Glutamatergic neuron (in vitro differentiated cells): ENCODE results near the gene ZNF608. TPM values are rescaled to one million over a fixed set of nuclear protein-coding genes. Genes with fewer than 3 reads are reported as not detected.

Experiments used
- DNase-seq: peaks from one replicate; pipeline ENCODE4 v3.0.0; 2022
- H3K27ac Mint-ChIP-seq: one replicate; pipeline ENCODE4 v1.8.0; 2020; ENCODE audit warnings: mild to moderate bottlenecking, mixed read lengths, inconsistent platforms; ENCODE audit not compliant: unreplicated experiment
- H3K27me3 Mint-ChIP-seq: one replicate; pipeline ENCODE4 v1.8.0; 2020; ENCODE audit warnings: mild to moderate bottlenecking, moderate library complexity, mixed read lengths, inconsistent platforms; ENCODE audit not compliant: unreplicated experiment
- H3K36me3 Mint-ChIP-seq: one replicate; pipeline ENCODE4 v1.8.0; 2020; ENCODE audit warnings: mild to moderate bottlenecking, mixed read lengths, inconsistent platforms; ENCODE audit not compliant: unreplicated experiment
- H3K4me1 Mint-ChIP-seq: one replicate; pipeline ENCODE4 v1.8.0; 2020; ENCODE audit warnings: mild to moderate bottlenecking, low read depth, mixed read lengths, inconsistent platforms; ENCODE audit not compliant: unreplicated experiment
- H3K4me3 Mint-ChIP-seq: one replicate; pipeline ENCODE4 v1.8.0; 2020; ENCODE audit warnings: mild to moderate bottlenecking, mixed read lengths, inconsistent platforms; ENCODE audit not compliant: unreplicated experiment
- H3K9me3 Mint-ChIP-seq: one replicate; pipeline ENCODE4 v1.8.0; 2020; ENCODE audit warnings: mild to moderate bottlenecking, moderate library complexity, mixed read lengths, inconsistent platforms; ENCODE audit not compliant: unreplicated experiment
- total RNA-seq: library from RNA; stranded (reverse); fragmentation: NEBNext Ultra II Directional; extraction: Animal tissue kit (Norgen Biotek cat#: 25700); gene quantifications from one replicate; pipeline ENCODE4 v1.2.1, GENCODE V29; 2021; ENCODE audit not compliant: unreplicated experiment
- TF ChIP-seq, protein P1 (sequence below): fragments of 200-600 bp; sonication (generic); IDR thresholded peaks from one replicate; pipeline ENCODE4 v1.5.0; 2021; ENCODE audit not compliant: partially characterized antibody, unreplicated experiment

ZNF608 gene
- total RNA-seq, 1 donor from 2014 or later, result 161 TPM

DNA sequence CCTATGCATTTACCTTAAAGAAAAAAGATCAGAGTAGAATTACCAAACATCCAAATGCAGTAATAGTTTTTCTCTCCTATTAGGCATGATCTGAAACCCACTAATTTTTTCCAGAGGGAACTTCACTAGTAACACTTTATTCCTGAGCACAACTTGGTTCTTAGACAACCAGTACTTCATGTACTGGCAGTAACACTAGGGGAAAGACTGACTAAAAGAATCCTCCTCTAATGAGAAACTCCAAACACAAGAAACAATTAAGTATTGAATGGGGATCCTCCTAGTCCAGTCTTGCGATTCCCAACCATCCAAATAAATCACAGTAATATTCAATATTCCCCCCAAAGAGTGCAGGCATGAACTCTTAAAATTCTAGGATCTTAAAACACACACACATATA is 48.9 kb downstream of the ZNF608 start:
- Mint-ChIP-seq H3K4me3 (no peak overlapping the region), H3K36me3 (peaks cover 7% of the 10 kb centered on the region), H3K9me3 (peaks cover 21% of the 10 kb centered on the region), H3K4me1 (peaks cover 49% of the 10 kb centered on the region), H3K27ac (peak overlapping the region; percentile 0), H3K27me3 (peaks cover 5% of the 10 kb centered on the region)
- TF ChIP-seq, protein P1, sequence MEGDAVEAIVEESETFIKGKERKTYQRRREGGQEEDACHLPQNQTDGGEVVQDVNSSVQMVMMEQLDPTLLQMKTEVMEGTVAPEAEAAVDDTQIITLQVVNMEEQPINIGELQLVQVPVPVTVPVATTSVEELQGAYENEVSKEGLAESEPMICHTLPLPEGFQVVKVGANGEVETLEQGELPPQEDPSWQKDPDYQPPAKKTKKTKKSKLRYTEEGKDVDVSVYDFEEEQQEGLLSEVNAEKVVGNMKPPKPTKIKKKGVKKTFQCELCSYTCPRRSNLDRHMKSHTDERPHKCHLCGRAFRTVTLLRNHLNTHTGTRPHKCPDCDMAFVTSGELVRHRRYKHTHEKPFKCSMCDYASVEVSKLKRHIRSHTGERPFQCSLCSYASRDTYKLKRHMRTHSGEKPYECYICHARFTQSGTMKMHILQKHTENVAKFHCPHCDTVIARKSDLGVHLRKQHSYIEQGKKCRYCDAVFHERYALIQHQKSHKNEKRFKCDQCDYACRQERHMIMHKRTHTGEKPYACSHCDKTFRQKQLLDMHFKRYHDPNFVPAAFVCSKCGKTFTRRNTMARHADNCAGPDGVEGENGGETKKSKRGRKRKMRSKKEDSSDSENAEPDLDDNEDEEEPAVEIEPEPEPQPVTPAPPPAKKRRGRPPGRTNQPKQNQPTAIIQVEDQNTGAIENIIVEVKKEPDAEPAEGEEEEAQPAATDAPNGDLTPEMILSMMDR, result no peak
- no peak for DNase-seq

DNA sequence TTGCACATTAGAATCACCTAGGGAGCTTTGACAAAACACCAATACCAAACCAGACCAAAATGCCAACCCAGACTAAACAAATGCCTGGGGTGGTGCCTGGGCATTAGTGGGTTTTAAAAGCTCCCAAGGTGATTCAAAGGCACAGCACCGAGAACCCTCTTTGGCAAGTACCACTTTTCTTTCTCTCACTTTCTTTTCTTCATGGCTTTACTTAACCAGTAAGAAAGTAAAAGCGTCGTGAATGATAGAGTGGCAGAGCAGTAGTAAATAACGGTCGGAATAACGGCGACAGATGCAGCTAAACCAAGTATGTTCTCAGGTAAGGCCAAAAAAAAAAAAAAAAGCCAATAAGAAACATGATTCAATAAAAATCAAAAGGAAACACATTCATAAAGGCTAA is 49.5 kb downstream of the ZNF608 start:
- Mint-ChIP-seq H3K27ac (no peak overlapping the region), H3K27me3 (peaks cover 5% of the 10 kb centered on the region), H3K36me3 (peaks cover 7% of the 10 kb centered on the region), H3K4me3 (no peak overlapping the region), H3K9me3 (peaks cover 20% of the 10 kb centered on the region), H3K4me1 (peaks cover 45% of the 10 kb centered on the region)
- TF ChIP-seq, protein P1, result no peak
- DNase-seq, result no peak
